GM12892 (cell line): ENCODE results near the gene GIMAP5. TPM values are rescaled to one million over a fixed set of nuclear protein-coding genes. Genes with fewer than 3 reads are reported as not detected.
A peak's percentile ranks its signal among the peaks of the same experiment; 100 is the strongest.

ENCODE experiments used
- DNase-seq: peaks from one replicate; pipeline ENCODE4 v3.0.0; 2011; ENCODE audit not compliant: insufficient read length
- FAIRE-seq: peaks from 2 replicates; lab custom pipeline; 2011; peaks lifted over from hg19 to GRCh38; lab: Jason Lieb, UNC
- POLR2A ChIP-seq: IDR thresholded peaks from 2 replicates; pipeline ENCODE4 v1.6.1; 2011; ENCODE audit warnings: low read depth, low read length, control low read depth
- POLR2AphosphoS5 ChIP-seq: IDR thresholded peaks from 2 replicates; pipeline ENCODE4 v1.6.1; 2011; ENCODE audit warnings: low read depth, low read length, control low read depth
- TAF1 ChIP-seq: IDR thresholded peaks from 2 replicates; pipeline ENCODE4 v1.6.1; 2011; ENCODE audit warnings: low read depth, mild to moderate bottlenecking, control low read depth, low read length, borderline replicate concordance
- polyA plus RNA-seq: library from polyadenylated mRNA; unstranded; fragments of >200 nt; gene quantifications from one replicate; pipeline ENCODE4 v1.2.1, GENCODE V29; 2012; ENCODE audit warnings: missing spikeins, inconsistent platforms; ENCODE audit not compliant: missing spikeins

GIMAP5 gene
- 25.7 TPM for polyA plus RNA-seq

DNA sequence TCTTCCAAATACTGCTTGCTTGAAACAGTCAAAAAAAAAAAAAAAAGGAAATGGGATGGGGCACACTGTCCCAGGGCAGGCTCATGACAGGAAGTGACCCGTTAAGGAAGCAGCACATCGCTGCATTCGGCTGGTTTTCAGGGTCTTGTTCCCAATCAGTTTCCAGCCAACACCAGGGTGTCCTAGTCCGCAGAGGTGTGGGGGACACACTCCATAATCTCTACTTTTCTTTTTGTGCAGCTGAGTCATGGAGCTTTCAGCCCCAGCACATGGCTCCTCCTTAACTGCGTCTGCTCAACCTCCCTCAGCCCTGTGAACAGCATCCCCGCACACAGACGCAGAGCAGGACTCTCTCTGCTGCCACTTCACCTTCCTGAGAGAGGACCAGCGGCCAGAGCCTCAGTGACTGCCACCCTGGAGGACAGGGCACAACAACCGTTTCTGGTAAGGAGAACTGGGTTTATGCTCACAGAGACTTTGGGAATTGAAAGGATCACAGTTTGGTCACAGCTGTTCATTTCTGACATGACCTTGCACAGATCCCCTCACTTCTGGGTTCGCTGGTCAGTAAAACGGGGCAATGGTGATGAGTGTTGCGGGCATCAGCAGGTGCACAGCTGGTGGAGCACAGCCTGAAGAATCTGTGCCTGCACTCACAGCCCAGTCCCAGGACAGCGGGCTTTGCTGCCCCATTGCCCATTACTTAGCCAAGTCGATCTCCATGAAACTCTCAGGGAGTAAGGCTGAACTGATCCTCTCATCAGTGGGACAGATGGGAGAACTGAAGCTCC, at the start of gene GIMAP5:
TSS of gene GIMAP5 (plus strand) at position 154 of the 791 bp plus-strand sequence. CDS start 3,467 bp downstream, outside the sequence.
- FAIRE-seq: peak; percentile 93

DNA sequence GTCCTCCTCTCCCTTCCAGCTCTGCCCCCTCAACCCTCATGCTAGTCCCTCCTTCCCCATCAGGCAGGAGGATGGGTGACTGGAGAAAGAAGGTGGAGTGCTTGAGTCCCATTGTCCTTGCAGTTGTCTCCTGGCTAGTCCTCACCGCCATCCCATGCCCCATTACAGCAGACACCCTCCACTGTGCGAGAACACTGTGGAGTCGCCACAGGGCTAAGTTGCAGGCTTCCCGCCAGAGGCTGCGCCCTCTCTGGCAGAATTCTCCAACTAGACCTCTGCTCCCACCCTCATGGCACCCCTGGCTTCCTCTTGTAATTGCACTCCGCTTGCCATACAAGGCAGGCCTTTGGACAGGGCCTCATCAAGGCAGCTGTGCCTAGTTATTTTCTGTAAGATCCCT, 48.6 kb upstream of the GIMAP5 start:
- FAIRE-seq: no peak

More for the DNA sequence above, at the start of gene GIMAP5:
- no peak for DNase-seq
- TF ChIP-seq TAF1 (no peak), POLR2AphosphoS5 (peak; percentile 48), POLR2A (peak; percentile 70; the same call in 1 of the 2 replicates)

DNA sequence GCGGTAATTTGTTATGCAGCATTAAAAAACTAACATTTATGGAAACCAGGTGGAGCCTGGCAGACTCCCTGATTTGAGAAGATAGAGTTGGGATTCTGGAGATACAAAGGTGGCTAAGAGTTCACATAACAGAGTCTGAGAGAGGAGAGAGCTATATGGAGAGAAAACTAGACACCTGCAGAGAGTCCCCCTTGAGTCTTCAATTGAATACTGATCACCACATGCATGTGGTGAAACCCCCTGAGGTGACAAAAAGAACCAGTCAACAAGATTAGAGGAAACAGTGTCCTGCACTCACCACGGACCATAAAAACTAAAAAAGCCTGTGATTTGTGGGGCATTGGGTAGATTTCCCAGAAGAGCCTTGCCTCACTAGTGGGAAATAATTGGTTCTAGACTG, 41.6 kb upstream of the GIMAP5 start:
- DNase-seq (no peak), FAIRE-seq (no peak)
- no peak for TF ChIP-seq TAF1
- no peak for TF ChIP-seq POLR2A
- TF ChIP-seq POLR2AphosphoS5: no peak

More for the DNA sequence above, 48.6 kb upstream of the GIMAP5 start:
- no peak for DNase-seq
- TF ChIP-seq TAF1 (no peak), POLR2A (no peak), POLR2AphosphoS5 (no peak)

DNA sequence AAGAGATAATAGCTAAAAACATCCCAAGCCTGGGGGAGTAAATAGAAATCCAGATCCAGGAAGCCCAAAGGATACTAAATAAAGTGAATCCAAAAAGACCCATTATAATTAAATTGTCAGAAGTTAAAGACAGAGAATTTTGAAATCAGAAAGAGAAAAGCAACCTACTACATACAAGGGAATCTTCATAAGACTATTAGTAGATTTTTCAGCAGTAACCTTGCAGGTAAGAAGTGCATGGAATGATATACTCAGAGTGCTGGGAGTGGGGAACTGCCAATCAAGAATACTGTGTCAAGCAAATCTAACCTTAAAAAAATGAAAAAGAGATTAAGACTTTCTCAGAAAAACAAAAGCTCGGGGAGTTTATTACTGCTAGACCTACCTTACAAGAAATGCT, 34.0 kb upstream of the GIMAP5 start:
- FAIRE-seq (no peak), DNase-seq (no peak)
- TF ChIP-seq POLR2A (no peak), TAF1 (no peak), POLR2AphosphoS5 (no peak)

DNA sequence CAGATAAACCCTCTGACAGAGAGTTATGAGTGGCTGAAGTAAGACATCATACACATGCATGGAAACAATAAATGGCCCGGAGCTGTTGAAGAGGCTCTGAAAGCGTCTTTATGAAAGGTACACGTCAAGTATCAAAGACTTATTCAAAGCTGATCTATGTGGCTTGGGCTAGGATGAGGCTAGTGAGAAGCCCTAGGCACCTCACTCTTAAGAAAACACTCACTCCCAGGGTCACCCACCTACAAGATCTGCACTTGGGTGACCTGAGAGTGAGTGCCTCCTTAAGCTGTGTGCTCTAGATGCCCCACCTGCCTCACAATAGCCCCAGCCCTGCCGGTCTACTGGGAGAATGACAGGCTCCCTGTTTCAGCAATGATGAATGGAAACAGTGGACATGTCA, 21.9 kb upstream of the GIMAP5 start:
- no peak for FAIRE-seq
- no peak for TF ChIP-seq POLR2A
- no peak for TF ChIP-seq TAF1
- TF ChIP-seq POLR2AphosphoS5: no peak
- DNase-seq: no peak

GRCh38 chr7:150715738-150716137, 21.5 kb upstream of the GIMAP5 start:
- DNase-seq: no peak
- no peak for FAIRE-seq
- TF ChIP-seq TAF1: no peak
- no peak for TF ChIP-seq POLR2A
- TF ChIP-seq POLR2AphosphoS5: no peak

GRCh38 chr7:150716368-150716767, 20.9 kb upstream of the GIMAP5 start, which contains the start of gene GIMAP1:
Gene GIMAP1, plus strand, starts transcription at chr7:150716613. Its CDS starts 2,435 bp downstream, at chr7:150719048.
- FAIRE-seq (no peak), DNase-seq (no peak)
- TF ChIP-seq POLR2AphosphoS5: peak; percentile 51; the same call in 1 of the 2 replicates
- peak; percentile 65; the same call in 1 of the 2 replicates for TF ChIP-seq POLR2A
- no peak; the same call in 1 of the 2 replicates for TF ChIP-seq TAF1

- TF ChIP-seq POLR2AphosphoS5 (no peak), TAF1 (no peak), POLR2A (no peak)
- FAIRE-seq: peak; percentile 78
- DNase-seq: no peak
Measured at GRCh38 chr7:150716939-150717338, 20.3 kb upstream of the GIMAP5 start.

DNA sequence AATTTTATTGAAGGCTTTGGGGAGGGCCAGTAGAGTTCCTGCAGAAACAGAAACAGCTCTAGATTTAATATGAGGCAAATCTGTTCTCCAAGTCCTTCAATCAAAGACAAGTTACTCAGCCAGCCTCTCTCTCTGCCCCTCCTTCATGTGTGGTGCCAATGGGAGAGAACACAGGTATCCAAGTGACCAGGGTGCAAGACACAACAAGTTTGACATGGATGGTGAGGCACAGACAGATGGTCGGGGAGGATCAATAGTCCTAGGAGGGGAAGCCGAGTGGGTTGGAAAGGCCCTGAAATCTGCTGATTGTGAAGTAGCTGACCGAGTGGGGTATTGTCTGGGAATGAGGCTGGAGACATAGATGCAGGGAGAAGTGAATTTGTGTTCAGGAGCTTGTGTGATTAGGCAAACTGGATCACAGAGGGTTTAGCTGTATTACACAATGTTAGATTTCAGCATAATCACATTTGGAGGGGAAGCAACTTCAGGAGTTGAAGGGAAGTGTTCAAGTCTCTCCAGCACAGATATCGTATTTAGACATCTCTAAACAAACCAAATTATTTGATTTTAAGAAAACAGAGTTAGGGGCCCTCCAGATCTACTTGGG, 19.3 kb upstream of the GIMAP5 start:
- TF ChIP-seq POLR2A (no peak), TAF1 (no peak), POLR2AphosphoS5 (no peak)
- no peak for DNase-seq
- FAIRE-seq: peak; percentile 33

DNA sequence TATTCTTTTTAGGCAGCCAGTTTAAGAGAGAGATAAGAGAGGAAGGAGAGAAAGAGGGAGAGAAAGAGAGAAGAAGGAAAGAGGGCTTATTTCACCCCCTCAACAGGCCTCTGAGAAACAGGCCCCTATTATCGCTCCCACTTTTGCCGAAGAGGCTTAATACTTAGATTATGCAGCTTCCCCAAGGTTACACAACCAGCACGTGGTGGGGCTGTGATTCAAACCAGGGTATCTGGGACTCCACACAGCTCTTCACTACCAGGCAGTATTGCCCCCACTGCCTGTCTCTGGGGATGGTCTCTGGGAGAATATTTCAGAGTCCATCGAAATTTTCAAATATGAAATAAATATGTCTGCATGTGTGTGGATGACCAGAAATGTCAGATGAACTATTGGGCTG, 17.8 kb upstream of the GIMAP5 start:
- FAIRE-seq (no peak), DNase-seq (no peak)
- TF ChIP-seq POLR2A (no peak), POLR2AphosphoS5 (no peak), TAF1 (no peak)

DNA sequence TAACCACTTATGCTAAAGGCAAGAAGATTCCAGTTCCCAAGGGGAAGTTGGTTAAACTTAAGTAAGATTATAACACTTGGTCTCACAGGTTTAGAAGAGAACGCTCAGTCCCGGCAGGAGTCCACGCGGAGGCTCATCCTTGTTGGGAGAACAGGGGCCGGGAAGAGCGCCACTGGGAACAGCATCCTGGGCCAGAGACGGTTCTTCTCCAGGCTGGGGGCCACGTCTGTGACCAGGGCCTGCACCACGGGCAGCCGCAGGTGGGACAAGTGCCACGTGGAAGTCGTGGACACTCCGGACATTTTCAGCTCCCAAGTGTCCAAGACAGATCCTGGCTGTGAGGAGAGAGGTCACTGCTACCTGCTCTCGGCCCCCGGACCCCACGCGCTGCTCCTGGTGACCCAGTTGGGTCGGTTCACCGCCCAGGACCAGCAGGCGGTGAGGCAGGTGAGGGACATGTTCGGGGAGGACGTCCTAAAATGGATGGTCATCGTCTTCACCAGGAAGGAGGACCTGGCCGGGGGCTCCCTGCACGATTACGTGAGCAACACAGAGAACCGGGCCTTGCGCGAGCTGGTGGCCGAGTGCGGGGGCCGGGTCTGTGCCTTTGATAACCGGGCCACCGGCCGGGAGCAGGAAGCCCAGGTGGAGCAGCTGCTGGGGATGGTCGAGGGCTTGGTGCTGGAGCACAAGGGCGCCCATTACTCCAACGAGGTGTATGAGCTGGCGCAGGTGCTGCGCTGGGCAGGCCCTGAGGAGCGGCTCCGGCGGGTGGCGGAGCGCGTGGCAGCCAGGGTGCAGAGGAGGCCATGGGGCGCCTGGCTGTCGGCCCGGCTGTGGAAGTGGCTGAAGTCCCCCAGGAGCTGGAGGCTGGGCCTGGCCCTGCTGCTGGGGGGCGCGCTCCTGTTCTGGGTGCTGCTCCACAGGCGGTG, 17.0 kb upstream of the GIMAP5 start:
- FAIRE-seq: no peak
- TF ChIP-seq POLR2A (no peak), POLR2AphosphoS5 (no peak), TAF1 (no peak)
- DNase-seq: no peak

DNA sequence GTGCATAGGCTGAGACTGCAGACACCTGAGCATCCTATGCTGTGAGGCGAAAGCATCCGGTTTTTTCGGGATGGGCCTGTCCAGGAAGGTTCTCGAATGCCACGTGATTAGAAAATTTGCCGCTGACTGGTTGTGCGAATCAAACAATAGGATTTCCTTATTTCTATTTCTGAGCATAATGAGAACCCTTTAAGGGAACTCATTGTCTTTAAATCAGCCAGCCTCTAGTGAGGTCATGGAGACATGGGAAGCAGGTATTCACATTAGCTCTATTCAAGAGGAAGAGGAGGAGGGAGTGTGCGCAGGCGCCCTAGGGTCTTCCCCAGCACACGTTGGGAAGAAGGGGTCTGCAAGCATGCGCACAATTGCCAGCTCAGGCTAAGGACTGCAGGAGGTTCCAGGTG, 15.2 kb upstream of the GIMAP5 start:
- DNase-seq: no peak
- TF ChIP-seq POLR2AphosphoS5 (no peak), POLR2A (no peak), TAF1 (no peak)
- FAIRE-seq: no peak
